Smooth muscle cell (in vitro differentiated cells): ENCODE data around the gene PACSIN1. TPM values are rescaled to one million over a fixed set of nuclear protein-coding genes. Genes with fewer than 3 reads are reported as not detected.

ENCODE experiments used
- DNase-seq: peaks from one replicate; lab custom pipeline; 2025; ENCODE audit not compliant: unreplicated experiment; lab: John Stamatoyannopoulos, UW
- H2AFZ ChIP-seq: fragments of 200-600 bp; sonication (generic); 2 replicates; pipeline ENCODE4 v1.6.0; 2016; ENCODE audit warnings: antibody characterized with exemption, low read depth, mild to moderate bottlenecking
- H3F3A ChIP-seq: fragments of 200-600 bp; sonication (generic); 2 replicates; pipeline ENCODE4 v1.6.0; 2017; ENCODE audit warnings: antibody characterized with exemption, low read depth
- H3K27ac ChIP-seq: fragments of 200-600 bp; sonication (generic); 2 replicates; pipeline ENCODE4 v1.5.1; 2016; ENCODE audit warnings: low read depth, mild to moderate bottlenecking
- H3K27me3 ChIP-seq: fragments of 200-600 bp; sonication (generic); 2 replicates; pipeline ENCODE4 v1.6.1; 2016; ENCODE audit warnings: low read depth, mild to moderate bottlenecking
- H3K36me3 ChIP-seq: fragments of 200-600 bp; sonication (generic); 2 replicates; pipeline ENCODE4 v1.5.1; 2016; ENCODE audit warnings: low read depth
- H3K4me1 ChIP-seq: fragments of 200-600 bp; sonication (generic); 2 replicates; pipeline ENCODE4 v1.5.1; 2016; ENCODE audit warnings: low read depth
- H3K4me2 ChIP-seq: fragments of 200-600 bp; sonication (generic); 2 replicates; pipeline ENCODE4 v1.6.0; 2016; ENCODE audit warnings: mild to moderate bottlenecking
- H3K4me3 ChIP-seq: fragments of 200-600 bp; sonication (generic); 2 replicates; pipeline ENCODE4 v1.5.1; 2016; ENCODE audit warnings: mild to moderate bottlenecking
- H3K79me2 ChIP-seq: fragments of 200-600 bp; sonication (generic); 2 replicates; pipeline ENCODE4 v1.6.0; 2016; ENCODE audit warnings: low read depth, mild to moderate bottlenecking
- H3K9ac ChIP-seq: fragments of 200-600 bp; sonication (generic); 2 replicates; pipeline ENCODE4 v1.6.0; 2016; ENCODE audit warnings: low read depth
- H3K9me3 ChIP-seq: fragments of 200-600 bp; sonication (generic); replicated peaks from 2 replicates; pipeline ENCODE4 v1.5.1; 2016; ENCODE audit warnings: low read depth
- H4K20me1 ChIP-seq: fragments of 200-600 bp; sonication (generic); 2 replicates; pipeline ENCODE4 v1.6.0; 2016; ENCODE audit warnings: low read depth
- WGBS: methylation state at CpG from one replicate; pipeline ENCODE4 v1.1.7; 2016; ENCODE audit warnings: low lambda C conversion rate; 5-methylcytosine and 5-hydroxymethylcytosine counted together
- polyA plus RNA-seq: library from polyadenylated mRNA; unstranded; fragments of >200 nt; fragmentation: Nextera tagmentation; extraction: Ambion mirVana; gene quantifications from 2 replicates; pipeline ENCODE4 v1.2.1, GENCODE V29; 2016
- total RNA-seq: library from RNA; depleted of rRNA; stranded (reverse); fragments of >200 nt; gene quantifications from 2 replicates; pipeline ENCODE4 v1.2.3, GENCODE V29; 2014
- TF ChIP-seq, protein P1 (sequence below): fragments of 200-600 bp; sonication (generic); IDR thresholded peaks from 2 replicates; pipeline ENCODE4 v1.5.1; 2017; ENCODE audit warnings: borderline replicate concordance, mild to moderate bottlenecking, antibody characterized with exemption; ENCODE audit not compliant: insufficient read depth, poor library complexity, severe bottlenecking

The PACSIN1 gene
- total and polyA plus RNA-seq, 2 experiments from 2014 or later = not detected

DNA sequence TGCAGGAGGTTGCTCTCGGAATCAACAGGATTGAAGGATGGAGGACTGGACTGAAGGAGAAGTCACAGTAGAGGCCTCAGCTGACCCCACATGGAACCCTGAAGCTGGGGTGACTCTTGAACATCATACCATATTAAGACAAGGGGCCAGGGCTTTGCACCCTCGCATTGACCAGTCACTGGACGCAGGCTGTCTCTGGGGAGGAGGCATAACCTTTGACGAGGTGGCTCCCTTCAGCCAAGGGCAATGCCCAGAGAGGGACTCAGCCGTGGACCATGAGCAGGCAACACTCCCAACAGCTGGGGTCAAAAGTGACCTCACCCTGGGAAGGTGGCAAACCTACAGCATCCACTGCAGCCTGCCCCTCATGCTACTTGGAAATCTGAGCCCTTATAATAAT, 21.7 kb downstream of the PACSIN1 start:
- Histone ChIP-seq H3K9me3 (no peaks in the 10 kb centered on the region), H3F3A (no peaks in the 10 kb centered on the region), H3K4me2 (no peak overlapping the region), H3K36me3 (no peaks in the 10 kb centered on the region), H3K27ac (no peak overlapping the region), H4K20me1 (no peaks in the 10 kb centered on the region), H2AFZ (no peak overlapping the region), H3K27me3 (no peaks in the 10 kb centered on the region), H3K9ac (no peak overlapping the region), H3K4me3 (no peak overlapping the region), H3K4me1 (peaks cover 8% of the 10 kb centered on the region), H3K79me2 (no peaks in the 10 kb centered on the region)
- TF ChIP-seq, protein P1, sequence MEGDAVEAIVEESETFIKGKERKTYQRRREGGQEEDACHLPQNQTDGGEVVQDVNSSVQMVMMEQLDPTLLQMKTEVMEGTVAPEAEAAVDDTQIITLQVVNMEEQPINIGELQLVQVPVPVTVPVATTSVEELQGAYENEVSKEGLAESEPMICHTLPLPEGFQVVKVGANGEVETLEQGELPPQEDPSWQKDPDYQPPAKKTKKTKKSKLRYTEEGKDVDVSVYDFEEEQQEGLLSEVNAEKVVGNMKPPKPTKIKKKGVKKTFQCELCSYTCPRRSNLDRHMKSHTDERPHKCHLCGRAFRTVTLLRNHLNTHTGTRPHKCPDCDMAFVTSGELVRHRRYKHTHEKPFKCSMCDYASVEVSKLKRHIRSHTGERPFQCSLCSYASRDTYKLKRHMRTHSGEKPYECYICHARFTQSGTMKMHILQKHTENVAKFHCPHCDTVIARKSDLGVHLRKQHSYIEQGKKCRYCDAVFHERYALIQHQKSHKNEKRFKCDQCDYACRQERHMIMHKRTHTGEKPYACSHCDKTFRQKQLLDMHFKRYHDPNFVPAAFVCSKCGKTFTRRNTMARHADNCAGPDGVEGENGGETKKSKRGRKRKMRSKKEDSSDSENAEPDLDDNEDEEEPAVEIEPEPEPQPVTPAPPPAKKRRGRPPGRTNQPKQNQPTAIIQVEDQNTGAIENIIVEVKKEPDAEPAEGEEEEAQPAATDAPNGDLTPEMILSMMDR = no peak
- DNase-seq = no peak
- WGBS = 92% methylated on average over 5 of the region's 5 CpGs

DNA sequence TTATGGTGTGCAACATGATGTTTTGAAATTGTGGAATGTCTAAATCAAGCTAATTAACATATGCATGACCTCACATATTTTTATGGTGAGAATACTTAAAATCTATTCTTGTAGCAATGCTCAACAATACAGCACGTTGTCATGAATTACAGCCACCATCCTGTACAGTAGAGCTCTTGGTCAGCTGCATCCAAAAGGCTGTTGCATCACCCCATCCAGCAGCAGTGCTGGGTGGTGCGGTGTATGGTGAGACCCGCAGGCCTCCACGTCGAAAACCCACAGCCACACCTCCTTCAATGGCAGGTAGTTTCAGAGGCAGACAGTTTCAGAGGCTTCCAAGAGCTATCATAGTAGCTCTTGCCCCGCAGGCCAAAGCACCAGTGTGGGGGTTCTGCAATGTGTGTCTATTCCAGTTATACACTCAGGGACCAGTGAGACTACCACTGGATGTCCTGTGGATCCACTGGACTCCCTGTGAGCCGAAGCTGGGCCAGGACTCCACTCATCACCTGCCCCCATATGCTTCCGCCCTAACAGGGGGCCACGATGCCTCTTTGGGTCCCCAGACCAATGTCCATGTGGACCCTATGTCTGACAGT, 23.4 kb downstream of the PACSIN1 start:
- H3K9me3 ChIP-seq = no peaks in the 10 kb centered on the region
- no peak for DNase-seq

DNA sequence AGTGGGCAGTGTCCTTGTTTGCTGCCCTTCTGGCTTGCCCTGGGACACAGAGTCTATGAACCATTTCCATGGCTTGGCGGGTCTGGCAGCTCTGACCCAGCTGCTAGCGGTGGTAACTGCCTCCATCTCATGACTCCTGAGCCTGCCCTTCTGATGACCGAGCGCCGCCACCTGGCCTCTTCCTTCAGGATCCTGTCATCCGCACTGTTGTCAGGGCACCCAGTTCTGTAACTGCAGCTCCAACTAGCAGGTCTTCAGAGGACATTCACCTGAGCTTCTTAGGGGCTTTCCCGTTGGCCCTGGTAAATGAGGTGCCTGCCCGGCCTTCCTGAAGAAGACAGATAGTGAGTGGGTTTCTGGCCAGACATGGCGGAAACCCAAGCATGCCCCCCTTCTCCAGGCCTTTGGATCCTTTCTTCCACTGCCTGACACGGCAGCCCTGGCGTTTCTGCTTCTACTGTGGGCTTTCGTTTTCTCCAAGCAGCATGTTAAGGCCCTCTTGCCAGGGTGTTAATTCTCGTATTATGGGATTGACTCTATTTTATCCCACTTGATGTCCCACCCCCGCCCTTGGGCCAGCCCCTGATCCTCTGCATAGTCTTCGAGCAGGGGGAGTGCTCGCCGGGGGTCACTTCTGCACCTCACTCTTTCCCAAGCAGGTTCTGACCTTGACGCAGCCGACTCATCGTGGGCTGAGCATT, 24.7 kb downstream of the PACSIN1 start:
- H3F3A ChIP-seq = no peaks in the 10 kb centered on the region
- no peak overlapping the region for H3K27ac ChIP-seq
- H3K9me3 ChIP-seq = no peaks in the 10 kb centered on the region
- TF ChIP-seq, protein P1 = no peak
- no peaks in the 10 kb centered on the region for H3K36me3 ChIP-seq
- no peak overlapping the region for H3K9ac ChIP-seq
- no peaks in the 10 kb centered on the region for H4K20me1 ChIP-seq
- WGBS = 75% methylated on average over 20 of the region's 20 CpGs
- peak overlapping the region; percentile 67 for H2AFZ ChIP-seq
- DNase-seq = no peak
- H3K79me2 ChIP-seq = no peaks in the 10 kb centered on the region
- no peaks in the 10 kb centered on the region for H3K27me3 ChIP-seq
- H3K4me3 ChIP-seq = no peak overlapping the region
- peak overlapping the region; percentile 68 for H3K4me2 ChIP-seq
- H3K4me1 ChIP-seq = peaks cover 8% of the 10 kb centered on the region

More for the DNA sequence above, 23.4 kb downstream of the PACSIN1 start:
- Histone ChIP-seq H3K4me2 (no peak overlapping the region), H4K20me1 (no peaks in the 10 kb centered on the region), H3K9ac (no peak overlapping the region), H3F3A (no peaks in the 10 kb centered on the region), H3K79me2 (no peaks in the 10 kb centered on the region), H3K27ac (no peak overlapping the region), H3K36me3 (no peaks in the 10 kb centered on the region), H2AFZ (no peak overlapping the region), H3K27me3 (no peaks in the 10 kb centered on the region), H3K4me1 (peaks cover 8% of the 10 kb centered on the region), H3K4me3 (no peak overlapping the region)
- TF ChIP-seq, protein P1 = no peak
- 92% methylated on average over 9 of the region's 9 CpGs for WGBS

DNA sequence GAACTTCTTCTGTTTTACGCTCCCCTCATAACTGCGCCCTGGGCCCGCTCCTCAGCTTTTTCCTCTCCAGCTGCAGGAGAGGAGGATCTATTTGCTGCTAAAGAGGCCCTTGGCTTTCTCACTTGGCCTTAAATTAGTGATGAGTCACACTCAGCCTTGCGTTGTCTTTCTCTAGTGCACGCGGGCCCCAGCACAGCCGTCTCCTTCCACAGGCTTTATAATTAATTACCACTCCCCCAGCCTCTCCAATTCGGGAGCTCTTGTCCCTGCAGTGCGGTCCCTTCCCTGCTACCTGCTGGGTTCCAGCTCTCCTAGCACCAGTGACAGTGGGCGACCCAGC, 25.2 kb downstream of the PACSIN1 start:
- Histone ChIP-seq H3K27me3 (no peaks in the 10 kb centered on the region), H3K9ac (no peak overlapping the region), H4K20me1 (no peaks in the 10 kb centered on the region), H3K4me2 (peak overlapping the region; percentile 68), H3K9me3 (no peaks in the 10 kb centered on the region), H3K4me1 (peaks cover 8% of the 10 kb centered on the region), H3K79me2 (no peaks in the 10 kb centered on the region), H3K4me3 (no peak overlapping the region), H3K36me3 (no peaks in the 10 kb centered on the region), H3K27ac (no peak overlapping the region), H2AFZ (peak overlapping the region; percentile 67), H3F3A (no peaks in the 10 kb centered on the region)
- TF ChIP-seq, protein P1 = no peak
- WGBS = 27% methylated on average over 10 of the region's 10 CpGs
- DNase-seq = no peak
